Subcutaneous adipose tissue (tissue), 4 donors: ENCODE results near the gene PXDC1. TPM values are rescaled to one million over a fixed set of nuclear protein-coding genes. Genes with fewer than 3 reads are reported as not detected.

Source experiments
- CTCF ChIP-seq: fragments of 450-650 bp; IDR thresholded peaks from one replicate; pipeline ENCODE4 v1.5.1; 2016; ENCODE audit warnings: low read depth, mild to moderate bottlenecking, control low read depth, antibody characterized with exemption, moderate library complexity
- total RNA-seq, 4 donors: library from RNA; depleted of rRNA; stranded (reverse); fragments of >200 nt; gene quantifications; one replicate each; pipeline ENCODE4 v1.1.0, GENCODE V29; 2016

Gene PXDC1
- total RNA-seq, 4 donors from 2014 or later: 84.6 to 138 (median 121) TPM

- no peak for TF ChIP-seq CTCF
Observed at GRCh38 chr6:3779574-3779849, 28.0 kb upstream of the PXDC1 start.

GRCh38 chr6:3778701-3779573 lies 27.4 kb upstream of the PXDC1 start:
- TF ChIP-seq CTCF: no peak

GRCh38 chr6:3777730-3778461 lies 26.4 kb upstream of the PXDC1 start:
- no peak for TF ChIP-seq CTCF

- no peak for TF ChIP-seq CTCF
Observed at GRCh38 chr6:3776881-3777507, 25.5 kb upstream of the PXDC1 start.

GRCh38 chr6:3775847-3776246 lies 24.3 kb upstream of the PXDC1 start:
- no peak for TF ChIP-seq CTCF

- no peak for TF ChIP-seq CTCF
Observed at GRCh38 chr6:3775386-3775785, 23.9 kb upstream of the PXDC1 start.

GRCh38 chr6:3773678-3774298 lies 22.3 kb upstream of the PXDC1 start:
- no peak for TF ChIP-seq CTCF
